Renal cortical epithelial cell (primary cell): ENCODE data around the gene CALM1. TPM values are rescaled to one million over a fixed set of nuclear protein-coding genes. Genes with fewer than 3 reads are reported as not detected.
A peak's percentile ranks its signal among the peaks of the same experiment; 100 is the strongest.

Experiments used
- DNase-seq: peaks from one replicate; pipeline ENCODE4 v3.0.0-alpha.2; 2011; ENCODE audit warnings: low read depth
- total RNA-seq: library from RNA; depleted of rRNA; stranded (reverse); fragments of >200 nt; gene quantifications from 2 replicates; pipeline ENCODE4 v1.2.3, GENCODE V29; 2014

Gene CALM1
- total RNA-seq = 297 and 309 TPM in 2 replicates

GRCh38 chr14:90396341-90397339 lies at the start of gene CALM1:
Gene CALM1, plus strand, starts transcription at chr14:90397029. Its CDS starts 202 bp downstream, at chr14:90397231.
- peak; percentile 60 for DNase-seq

GRCh38 chr14:90348270-90348669 lies 48.6 kb upstream of the CALM1 start:
- DNase-seq = no peak

- DNase-seq = no peak
Observed at GRCh38 chr14:90349739-90350138, 47.1 kb upstream of the CALM1 start.

- no peak for DNase-seq
Observed at GRCh38 chr14:90354551-90355298, 42.1 kb upstream of the CALM1 start.

DNA sequence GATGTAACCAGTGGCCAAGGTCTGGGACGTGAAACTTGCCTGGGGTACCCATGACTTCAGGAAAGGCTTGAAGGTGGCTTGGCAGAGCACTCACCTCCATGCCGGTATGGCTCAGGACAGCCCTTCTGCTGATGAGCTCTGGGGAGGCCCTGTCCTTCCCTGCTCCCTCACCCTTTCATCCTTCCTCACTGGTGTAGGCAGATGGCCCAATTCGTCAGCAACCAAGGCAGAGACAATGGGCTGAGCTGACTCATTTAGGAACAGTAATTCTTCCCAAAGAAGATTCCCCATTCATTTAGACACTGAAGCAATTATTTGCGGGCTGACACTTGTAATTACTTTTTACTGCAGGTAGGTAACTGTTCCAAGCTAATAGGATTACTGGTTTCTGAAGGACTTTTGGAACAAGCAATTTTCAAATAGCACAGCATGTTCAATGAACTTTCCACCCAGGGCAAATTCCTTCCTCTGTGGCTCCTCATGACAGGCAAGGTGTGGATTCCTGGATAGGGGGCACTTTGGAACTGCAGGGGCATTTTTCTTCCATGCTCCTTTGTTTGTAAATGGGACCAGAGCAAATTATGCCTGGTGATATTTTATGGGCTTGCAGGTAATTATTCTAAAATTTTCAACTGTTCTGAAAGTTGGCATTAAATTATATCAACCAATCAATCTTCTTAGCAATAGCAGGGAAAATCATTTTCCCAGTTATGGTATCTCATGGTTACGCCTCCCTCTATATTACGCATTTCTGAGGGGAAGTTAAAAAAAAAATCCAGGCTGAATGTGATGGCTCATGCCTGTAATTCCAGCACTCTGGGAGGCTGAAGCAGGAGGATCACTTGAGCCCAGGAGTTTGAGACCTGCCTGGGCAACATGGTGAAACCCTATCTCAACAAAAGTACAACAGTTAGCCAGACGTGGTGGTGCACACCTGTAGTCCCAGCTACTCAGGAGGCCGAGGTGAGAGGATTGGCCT lies 41.0 kb upstream of the CALM1 start:
- DNase-seq = peak; percentile 38

DNA sequence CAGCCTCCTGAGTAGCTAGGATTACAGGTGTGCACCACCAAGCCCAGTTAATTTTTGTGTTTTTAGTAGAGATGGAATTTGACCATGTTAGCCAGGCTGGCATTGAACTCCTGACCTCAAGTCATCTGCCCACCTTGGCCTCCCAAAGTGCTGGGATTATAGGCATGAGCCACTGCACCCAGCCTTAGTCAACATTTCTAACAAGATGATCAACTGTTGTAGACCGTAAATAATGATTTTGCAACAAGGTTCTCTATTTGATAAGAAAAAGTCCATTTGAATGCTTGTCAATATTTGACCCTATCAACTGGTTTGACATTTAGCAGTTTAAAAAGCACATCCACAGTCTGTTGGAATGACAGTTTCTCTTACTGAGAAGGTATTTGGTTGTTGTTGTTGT lies 39.9 kb upstream of the CALM1 start:
- DNase-seq = no peak

DNA sequence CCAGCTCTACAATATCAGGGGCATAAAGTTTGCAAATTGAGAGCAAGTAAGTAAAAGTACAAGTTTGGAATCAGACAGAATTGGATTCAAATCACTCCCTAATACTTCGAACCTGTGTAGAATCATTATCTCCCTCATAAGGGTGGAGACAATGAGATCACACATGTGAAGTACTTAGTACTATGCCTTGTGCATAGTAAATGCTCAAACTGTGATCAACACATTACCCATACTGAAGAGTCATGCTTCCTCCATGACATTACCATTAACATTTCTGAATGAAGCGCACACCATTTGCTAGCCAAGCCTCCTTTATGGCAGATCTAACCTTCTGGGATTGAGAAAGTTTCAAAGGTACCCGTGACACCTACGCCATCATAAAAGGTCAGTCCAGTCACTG lies 38.5 kb upstream of the CALM1 start:
- no peak for DNase-seq

GRCh38 chr14:90361865-90362557 lies 34.8 kb upstream of the CALM1 start:
- DNase-seq = no peak

DNA sequence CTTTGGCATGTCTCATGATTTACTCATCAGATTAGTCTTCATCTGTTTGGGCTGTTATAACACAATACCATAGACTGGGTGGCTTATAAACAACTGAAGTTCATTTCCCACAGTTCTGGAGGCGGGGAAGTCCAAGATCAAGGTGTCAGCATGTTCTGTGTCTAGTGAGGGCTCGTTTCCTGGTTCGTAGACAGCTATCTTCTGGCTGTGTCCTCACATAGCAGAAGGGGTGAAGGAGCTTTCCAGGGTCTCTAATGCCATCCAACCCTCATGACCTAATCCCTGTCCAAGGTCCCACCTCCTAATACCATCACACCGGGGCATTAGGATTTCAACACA lies 34.3 kb upstream of the CALM1 start:
- DNase-seq = no peak

DNA sequence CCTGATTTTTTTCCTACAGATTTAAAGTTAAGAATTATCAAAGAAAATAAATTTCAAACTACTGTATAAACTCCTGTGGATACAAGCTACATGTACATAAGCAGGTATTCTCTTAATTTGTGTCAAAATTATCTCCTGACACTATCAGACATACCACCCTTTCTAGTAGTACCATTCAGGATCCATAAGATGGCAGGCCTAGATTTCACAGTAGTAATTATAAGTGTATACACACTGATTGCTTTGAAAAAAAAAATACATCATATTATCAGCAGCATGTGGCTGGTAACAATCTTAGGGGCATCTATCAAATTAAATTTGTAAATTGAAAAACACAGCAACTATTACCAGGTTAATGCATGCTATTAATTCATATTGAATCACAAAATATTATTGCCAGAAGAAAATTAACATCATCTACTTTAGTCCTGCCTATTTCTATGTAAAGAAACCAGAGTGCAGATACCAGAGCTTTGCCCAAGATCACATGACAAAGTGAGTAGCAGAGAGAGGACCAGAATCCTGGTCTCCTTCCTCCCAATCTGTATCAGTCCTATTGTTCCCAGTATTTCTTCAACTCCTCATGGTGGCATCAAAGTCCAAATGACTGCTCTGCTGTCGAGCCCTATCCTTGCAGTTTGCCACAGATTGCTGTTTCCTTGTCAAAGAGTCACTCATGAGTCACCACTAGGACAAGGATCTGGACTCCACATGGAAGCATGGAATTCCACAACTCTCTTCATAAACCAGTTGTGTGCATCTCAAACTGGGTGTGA lies 27.7 kb upstream of the CALM1 start:
- DNase-seq = peak; percentile 53

DNA sequence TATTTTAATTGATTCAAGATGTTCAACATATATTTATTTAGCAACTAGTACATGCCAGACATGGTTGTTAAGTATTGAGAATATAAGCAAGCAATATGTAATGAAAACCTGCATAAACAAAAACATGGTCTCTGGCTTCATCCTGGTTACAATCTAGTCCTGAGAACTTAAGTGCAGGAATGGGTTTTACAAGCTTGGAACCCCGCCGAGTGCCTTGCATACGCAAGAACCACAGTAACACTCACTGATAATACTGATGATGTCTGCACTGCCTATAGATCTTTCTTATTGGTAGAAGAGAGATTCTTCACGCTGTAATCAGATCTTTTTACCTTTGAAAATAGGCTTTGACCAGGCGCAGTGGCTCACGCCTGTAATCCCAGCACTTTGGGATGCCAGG lies 22.9 kb upstream of the CALM1 start:
- no peak for DNase-seq

- no peak for DNase-seq
Observed at GRCh38 chr14:90374813-90375212, 22.0 kb upstream of the CALM1 start.

DNA sequence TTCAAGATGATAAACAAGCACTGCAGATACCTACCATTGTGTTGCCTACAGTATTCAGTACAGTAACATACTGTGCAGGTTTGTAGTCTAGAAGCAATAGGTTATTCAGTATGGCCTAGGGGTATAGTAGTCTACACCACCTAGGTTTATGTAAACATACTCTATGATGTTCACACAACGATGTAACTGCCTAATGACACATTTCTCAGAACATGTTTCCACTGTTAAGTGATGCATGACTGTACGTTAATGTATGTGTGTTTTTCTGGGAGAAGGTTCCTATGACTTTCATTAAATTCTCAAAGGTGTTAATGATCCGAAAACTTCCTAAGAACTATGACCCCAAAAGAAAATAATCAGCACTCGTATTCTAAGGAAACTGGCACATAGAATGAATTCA lies 20.9 kb upstream of the CALM1 start:
- DNase-seq = peak; percentile 92

DNA sequence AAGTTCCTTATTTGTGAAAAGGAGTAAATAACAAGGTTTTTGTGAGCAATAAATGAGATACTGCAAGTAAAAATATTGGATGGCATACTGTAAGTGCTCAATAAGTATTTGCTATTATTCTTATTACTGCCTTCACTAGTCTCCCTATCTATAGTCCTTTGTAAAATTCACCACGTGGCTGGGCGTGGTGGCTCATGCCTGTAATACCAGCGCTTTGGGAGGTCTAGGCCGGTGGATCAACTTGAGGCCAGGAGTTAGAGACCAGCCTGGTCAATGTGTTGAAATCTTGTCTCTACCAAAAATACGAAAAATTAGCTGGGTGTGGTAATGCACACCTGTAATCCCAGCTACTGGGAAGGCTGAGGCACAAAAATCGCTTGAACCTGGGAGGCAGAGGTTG lies 18.6 kb upstream of the CALM1 start:
- no peak for DNase-seq

DNA sequence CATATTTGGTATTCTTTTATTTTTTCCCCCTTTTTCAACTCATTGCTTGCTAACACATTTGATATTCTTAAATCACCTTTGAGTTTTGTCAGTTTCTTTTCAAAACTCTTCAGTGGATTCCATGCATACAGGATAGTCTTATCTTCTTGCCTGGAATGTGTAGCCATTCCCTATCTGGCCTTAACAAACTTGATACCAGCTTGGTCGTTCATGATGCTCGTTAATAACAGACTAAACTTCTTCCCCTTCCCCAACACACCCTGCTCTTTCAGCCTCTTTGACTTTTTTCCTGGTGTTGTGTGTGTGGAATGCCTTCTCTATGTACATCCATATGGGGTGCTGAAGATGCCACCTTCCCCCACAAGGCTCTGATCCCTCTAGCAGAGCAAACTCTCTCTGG lies 17.7 kb upstream of the CALM1 start:
- no peak for DNase-seq

DNA sequence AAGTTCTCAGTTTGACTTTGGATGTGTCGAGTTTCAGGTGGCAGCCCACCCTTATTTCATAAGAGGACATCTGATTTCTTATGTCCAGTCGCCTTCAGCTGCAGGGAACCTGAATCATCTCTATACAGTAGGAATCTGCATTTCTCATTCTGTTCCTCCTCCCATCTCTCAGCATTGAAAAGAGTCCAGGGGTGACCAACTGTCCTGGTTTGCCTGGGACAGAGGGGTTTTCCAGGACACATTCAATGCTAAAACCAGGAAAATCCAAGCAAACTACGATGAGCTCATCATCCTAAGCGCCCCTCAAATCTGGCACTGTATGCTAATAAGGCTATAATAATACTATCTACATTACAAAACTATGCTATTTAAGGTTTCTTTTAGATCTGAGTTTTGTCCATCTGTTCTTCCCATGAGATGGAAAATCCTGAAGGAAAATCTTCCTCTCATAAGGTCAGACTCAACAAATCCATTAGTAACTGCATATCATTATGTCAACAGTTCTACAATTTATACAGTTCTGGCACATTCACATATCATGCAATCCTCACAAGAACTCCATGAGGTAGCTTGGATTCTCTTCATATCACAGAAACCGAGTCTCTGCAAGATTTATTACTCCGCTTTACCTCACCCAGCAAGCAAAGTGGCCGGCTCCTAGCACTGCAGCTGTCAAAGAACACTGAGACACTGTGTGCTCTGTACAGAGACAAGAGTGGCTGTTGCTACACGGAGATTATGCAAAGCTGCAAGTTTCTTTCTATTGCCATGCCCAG lies 15.6 kb upstream of the CALM1 start:
- no peak for DNase-seq

- DNase-seq = no peak
Observed at GRCh38 chr14:90381999-90382451, 14.8 kb upstream of the CALM1 start.

GRCh38 chr14:90382491-90383125 lies 14.2 kb upstream of the CALM1 start:
- DNase-seq = peak; percentile 59
